Kidney (tissue), 14 donors: Measurements from ENCODE around the gene SEC24D. TPM values are rescaled to one million over a fixed set of nuclear protein-coding genes. Genes with fewer than 3 reads are reported as not detected.

ENCODE experiments used
- DNase-seq, 5 donors: peaks; one replicate each; pipeline ENCODE4 v3.0.0-alpha.2; 2013 to 2020
- FAIRE-seq: peaks from 2 replicates; lab custom pipeline; 2012; peaks lifted over from hg19 to GRCh38; lab: Jason Lieb, UNC
- H3K27ac ChIP-seq, 2 donors: one replicate each; pipeline ENCODE4 v1.7.0; 2013; ENCODE audit warnings: low read depth in 2 of 2, low read length in 2 of 2, inconsistent platforms in 1 of 2
- H3K27me3 ChIP-seq: one replicate; pipeline ENCODE4 v1.7.1; 2013; ENCODE audit warnings: low read length, inconsistent platforms; ENCODE audit not compliant: control insufficient read depth, insufficient read depth
- H3K36me3 ChIP-seq, 3 donors: one replicate each; pipeline versions ENCODE4 v1.7.0 to v1.7.1; 2013; ENCODE audit warnings: low read length in 3 of 3, control low read depth in 1 of 3, inconsistent platforms in 1 of 3; ENCODE audit not compliant: insufficient read depth in 3 of 3, control insufficient read depth in 2 of 3
- H3K4me1 ChIP-seq, 3 donors: one replicate each; pipeline versions ENCODE4 v1.7.0 to v1.7.1; 2013; ENCODE audit warnings: low read length in 3 of 3, inconsistent platforms in 1 of 3, low read depth in 1 of 3; ENCODE audit not compliant: control insufficient read depth in 2 of 3, insufficient read depth in 2 of 3
- H3K4me3 ChIP-seq, 3 donors: one replicate each; pipeline versions ENCODE4 v1.7.0 to v1.8.1; 2013; ENCODE audit warnings: low read length in 3 of 3, control low read depth in 1 of 3, inconsistent platforms in 1 of 3
- H3K9ac ChIP-seq, 3 donors: one replicate each; pipeline versions ENCODE4 v1.7.0 to v1.7.1; 2013; ENCODE audit warnings: low read length in 3 of 3, control low read depth in 1 of 3, inconsistent platforms in 1 of 3
- H3K9me3 ChIP-seq, 3 donors: one replicate each; pipeline versions ENCODE4 v1.7.0 to v1.7.1; 2013; ENCODE audit warnings: low read length in 3 of 3, control low read depth in 1 of 3, inconsistent platforms in 1 of 3; ENCODE audit not compliant: control insufficient read depth in 2 of 3, insufficient read depth in 1 of 3
- CTCF ChIP-seq: IDR thresholded peaks from 3 replicates; pipeline ENCODE4 v1.5.1; 2012; ENCODE audit warnings: mild to moderate bottlenecking, moderate library complexity, borderline replicate concordance; ENCODE audit not compliant: insufficient read depth; ENCODE audit errors: extremely low read depth
- intact Hi-C: fragments of 100-400 bp; cut with DNase I; formaldehyde crosslinking; loops from one replicate; pipeline ENCODE4 v1.11.1; 2022
- polyA plus RNA-seq: library from polyadenylated mRNA; stranded (reverse); fragments of 350-450 nt; fragmentation: Illumina TruSeq; extraction: RNeasy Lipid Tissue Mini Kit (QIAGEN cat#74804); gene quantifications from one replicate; pipeline ENCODE4 v1.2.3, GENCODE V29; 2014; ENCODE audit warnings: low read depth, low replicate concordance; ENCODE audit not compliant: insufficient read depth
- total RNA-seq: library from RNA; stranded (reverse); fragmentation: NEBNext Ultra II Directional; extraction: Animal tissue kit (Norgen Biotek cat#: 25700); gene quantifications from one replicate; pipeline ENCODE4 v1.2.1, GENCODE V29; 2021
- donor health status: control.
- donor health status: control.
- donor health status: control.
- donor health status: control.
- donor health status: control.
- donor health status: DM: yes; HTN: yes; CAD: no.
- donor health status: Normal renal cell carcinoma (clear cell type).

The SEC24D gene
- total and polyA plus RNA-seq, 2 donors from 2014 or later = 5.9 to 45.4 TPM

- Histone ChIP-seq H3K4me3 (no peak overlapping the region), H3K27ac (no peak overlapping the region), H3K9me3 (no peaks in the 10 kb centered on the region), H3K36me3 (peaks cover 2 to 12% (median 4%) of the 10 kb centered on the region in 3 donors), H3K9ac (no peak overlapping the region), H3K27me3 (no peaks in the 10 kb centered on the region), H3K4me1 (no peaks in the 10 kb centered on the region)
- DNase-seq (no peak), FAIRE-seq (no peak)
- TF ChIP-seq CTCF = no peak
- intact Hi-C loops = no loop called here
Measured at GRCh38 chr4:118734491-118735205, 101.3 kb downstream of the SEC24D start.

GRCh38 chr4:118732591-118733330 lies 103.2 kb downstream of the SEC24D start:
- intact Hi-C loops = no loop called here

GRCh38 chr4:118730683-118731082 lies 105.2 kb downstream of the SEC24D start:
- FAIRE-seq (no peak), DNase-seq (no peak)
- H3K9ac ChIP-seq = no peak overlapping the region
- H3K4me3 ChIP-seq = no peak overlapping the region
- H3K9me3 ChIP-seq = no peaks in the 10 kb centered on the region
- H3K36me3 ChIP-seq = peaks cover 3 to 10% (median 7%) of the 10 kb centered on the region in 3 donors
- H3K4me1 ChIP-seq = no peaks in the 10 kb centered on the region
- no peaks in the 10 kb centered on the region for H3K27me3 ChIP-seq
- TF ChIP-seq CTCF = no peak
- H3K27ac ChIP-seq = no peak overlapping the region
- intact Hi-C loops = no loop called here

More at GRCh38 chr4:118732591-118733330, 103.2 kb downstream of the SEC24D start:
- TF ChIP-seq CTCF = no peak
- Histone ChIP-seq H3K9me3 (no peaks in the 10 kb centered on the region), H3K27me3 (no peaks in the 10 kb centered on the region), H3K4me1 (no peaks in the 10 kb centered on the region), H3K36me3 (peaks cover under 1 to 7% (median 6%) of the 10 kb centered on the region in 3 donors), H3K27ac (no peak overlapping the region), H3K9ac (no peak overlapping the region), H3K4me3 (no peak overlapping the region)
- DNase-seq (no peak), FAIRE-seq (no peak)
